AG09319 (cell line): ENCODE measurements around the gene CARS1.

Experiments
- DNase-seq: peaks from one replicate; pipeline ENCODE4 v3.0.0-alpha.2; 2010; ENCODE audit warnings: low read depth; ENCODE audit errors: extremely low read depth
- CTCF ChIP-seq: IDR thresholded peaks from 2 replicates; pipeline ENCODE4 v1.5.1; 2011; ENCODE audit warnings: low read depth, mild to moderate bottlenecking, inconsistent platforms, low read length, moderate library complexity

Gene CARS1

GRCh38 chr11:2990617-2991451 is 66.4 kb downstream of the CARS1 start:
- TF ChIP-seq CTCF = no peak

GRCh38 chr11:2989551-2989950 is 67.7 kb downstream of the CARS1 start:
- TF ChIP-seq CTCF = no peak
- no peak for DNase-seq

More at GRCh38 chr11:2990617-2991451, 66.4 kb downstream of the CARS1 start:
- no peak for DNase-seq

- TF ChIP-seq CTCF = no peak
- DNase-seq = no peak
These were observed 68.2 kb downstream of the CARS1 start for GRCh38 chr11:2989006-2989405.

- DNase-seq = no peak
- TF ChIP-seq CTCF = no peak
These were observed 69.1 kb downstream of the CARS1 start for GRCh38 chr11:2987881-2988861.

GRCh38 chr11:2983908-2984307 is 73.3 kb downstream of the CARS1 start:
- no peak for DNase-seq
- no peak for TF ChIP-seq CTCF

GRCh38 chr11:2982214-2982613 is 75.0 kb downstream of the CARS1 start:
- TF ChIP-seq CTCF = no peak
- no peak for DNase-seq

- TF ChIP-seq CTCF = no peak
- DNase-seq = no peak
These were observed 76.1 kb downstream of the CARS1 start for GRCh38 chr11:2981130-2981529.
